LNCAP (cell line): ENCODE data around the gene C3orf85.

ENCODE experiments used
- TF ChIP-seq, protein P1 (sequence below): fragments of 450-650 bp; IDR thresholded peaks from 2 replicates; pipeline ENCODE4 v1.5.1; 2017; ENCODE audit warnings: mild to moderate bottlenecking

Gene C3orf85

DNA sequence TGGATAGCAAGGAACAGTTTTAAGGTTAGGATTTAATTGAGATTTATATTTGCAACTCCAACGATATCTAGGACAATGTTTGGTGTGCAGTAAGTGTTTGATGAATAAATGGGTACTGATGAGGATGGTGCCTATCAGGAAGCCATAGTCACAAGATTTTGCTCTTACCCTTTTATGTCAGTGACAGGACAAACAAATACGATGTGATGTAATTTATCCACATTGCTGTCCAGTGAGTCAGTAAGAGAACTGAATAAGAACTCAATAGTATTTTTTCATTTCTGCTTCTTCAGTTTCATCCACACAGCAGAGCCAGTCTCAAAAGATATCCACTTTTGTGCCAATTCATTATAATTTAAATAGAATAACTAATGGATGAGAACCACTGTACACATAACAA lies 18.5 kb downstream of the C3orf85 start:
- TF ChIP-seq, protein P1, sequence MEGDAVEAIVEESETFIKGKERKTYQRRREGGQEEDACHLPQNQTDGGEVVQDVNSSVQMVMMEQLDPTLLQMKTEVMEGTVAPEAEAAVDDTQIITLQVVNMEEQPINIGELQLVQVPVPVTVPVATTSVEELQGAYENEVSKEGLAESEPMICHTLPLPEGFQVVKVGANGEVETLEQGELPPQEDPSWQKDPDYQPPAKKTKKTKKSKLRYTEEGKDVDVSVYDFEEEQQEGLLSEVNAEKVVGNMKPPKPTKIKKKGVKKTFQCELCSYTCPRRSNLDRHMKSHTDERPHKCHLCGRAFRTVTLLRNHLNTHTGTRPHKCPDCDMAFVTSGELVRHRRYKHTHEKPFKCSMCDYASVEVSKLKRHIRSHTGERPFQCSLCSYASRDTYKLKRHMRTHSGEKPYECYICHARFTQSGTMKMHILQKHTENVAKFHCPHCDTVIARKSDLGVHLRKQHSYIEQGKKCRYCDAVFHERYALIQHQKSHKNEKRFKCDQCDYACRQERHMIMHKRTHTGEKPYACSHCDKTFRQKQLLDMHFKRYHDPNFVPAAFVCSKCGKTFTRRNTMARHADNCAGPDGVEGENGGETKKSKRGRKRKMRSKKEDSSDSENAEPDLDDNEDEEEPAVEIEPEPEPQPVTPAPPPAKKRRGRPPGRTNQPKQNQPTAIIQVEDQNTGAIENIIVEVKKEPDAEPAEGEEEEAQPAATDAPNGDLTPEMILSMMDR, result no peak

DNA sequence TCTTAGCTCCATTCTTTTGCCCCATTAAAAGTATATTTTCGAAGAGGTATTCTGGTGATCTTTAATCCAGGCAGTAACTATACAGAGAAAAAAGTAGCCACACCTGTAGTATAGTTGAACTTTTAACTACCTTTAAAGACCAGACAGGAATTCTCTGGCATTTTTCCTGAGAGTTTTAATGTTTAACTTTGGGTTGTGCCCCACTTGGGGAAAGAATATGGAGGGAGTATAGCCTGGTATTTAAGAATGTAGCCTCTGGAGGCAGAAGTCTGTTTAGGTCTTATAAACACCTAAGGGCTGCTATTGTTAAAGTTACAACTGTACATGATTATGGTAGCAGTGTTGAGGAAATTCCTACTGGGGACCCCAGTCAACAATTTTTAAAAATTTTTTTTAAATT lies 19.3 kb downstream of the C3orf85 start:
- TF ChIP-seq, protein P1, result no peak

DNA sequence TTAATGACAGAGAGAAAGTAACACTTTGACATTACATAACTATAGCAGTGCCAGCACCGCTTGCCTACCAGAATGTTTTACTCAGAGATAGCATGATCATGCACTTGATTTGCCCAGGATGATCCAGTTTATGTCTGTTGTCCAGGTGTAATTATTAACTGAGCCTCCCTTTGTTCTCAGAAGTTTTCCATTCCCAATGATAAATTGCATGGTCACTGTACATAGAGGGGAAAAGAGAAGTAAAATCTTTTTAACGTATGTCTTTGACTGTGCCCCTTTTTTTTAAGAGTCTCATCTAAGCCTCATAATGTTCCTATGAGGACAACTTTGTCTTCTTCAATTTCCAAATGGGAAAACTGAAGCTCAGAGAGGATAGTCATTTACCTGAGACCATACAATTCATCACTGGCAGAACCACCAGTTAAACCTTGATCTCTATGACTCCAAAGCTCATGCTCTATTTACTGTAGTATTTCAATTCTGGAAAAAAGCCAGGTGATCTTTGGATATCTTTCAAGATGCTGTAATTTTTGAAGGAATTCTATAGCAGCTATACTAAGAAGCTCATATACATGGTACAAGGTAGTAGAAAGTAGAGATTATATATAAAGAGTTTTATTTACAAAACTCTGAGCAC lies 25.1 kb downstream of the C3orf85 start:
- TF ChIP-seq, protein P1, result no peak

DNA sequence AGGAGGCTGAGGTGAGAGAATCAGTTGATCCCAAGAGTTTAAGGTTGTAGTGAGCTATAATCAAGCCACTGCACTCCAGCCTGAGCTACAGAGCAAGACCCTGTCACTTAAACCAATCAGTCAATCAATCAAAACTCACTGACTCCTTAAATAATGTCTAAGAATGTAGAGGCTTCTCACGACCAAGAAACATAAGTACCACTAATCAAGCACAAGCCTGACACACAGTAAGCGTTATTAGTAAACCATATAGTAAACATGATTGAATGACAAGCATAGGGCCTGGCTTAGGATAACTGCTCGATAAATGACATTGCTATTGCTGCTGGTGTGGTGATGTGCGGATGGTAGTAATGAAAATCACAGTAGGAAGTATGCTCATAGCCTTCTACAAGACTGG lies 29.4 kb downstream of the C3orf85 start:
- TF ChIP-seq, protein P1, result no peak

DNA sequence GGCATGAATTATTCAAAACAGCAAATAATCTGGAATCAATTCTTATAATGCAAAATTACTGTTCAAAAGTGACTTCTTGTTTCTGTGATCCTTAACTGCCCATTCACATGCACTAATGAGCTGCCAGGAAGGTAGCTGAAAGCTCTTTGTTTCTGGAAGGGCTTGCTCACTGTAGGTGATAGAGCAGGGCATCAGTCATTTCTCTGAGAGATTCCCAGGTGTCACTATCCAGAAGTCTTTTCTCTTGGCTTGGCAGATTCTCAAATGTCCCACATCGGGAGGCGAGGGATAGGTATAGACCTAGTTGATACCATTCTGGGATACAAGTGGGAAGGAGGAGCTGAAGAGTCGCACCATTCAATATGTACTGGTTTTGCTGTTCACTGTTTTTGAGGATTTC lies 35.0 kb downstream of the C3orf85 start:
- TF ChIP-seq, protein P1, result no peak

DNA sequence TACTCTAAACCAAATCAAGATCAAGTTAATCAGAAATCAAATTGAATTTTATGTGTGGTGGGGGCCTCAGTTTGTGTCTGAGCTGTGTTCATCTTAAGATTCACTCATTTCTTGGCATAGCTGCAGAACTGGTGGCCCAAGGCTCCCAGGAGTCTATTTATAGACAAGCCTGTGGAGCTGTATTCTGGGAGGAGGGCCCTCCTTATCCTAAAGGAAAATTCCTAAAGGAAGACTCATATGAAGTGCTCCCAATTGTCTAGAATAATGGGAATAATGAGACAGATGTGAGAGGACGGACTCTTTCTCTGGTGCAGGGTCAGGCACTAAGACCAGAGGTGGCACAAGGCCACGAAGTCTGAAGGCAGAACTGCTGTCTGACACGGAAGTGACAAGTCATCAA lies 38.9 kb downstream of the C3orf85 start:
- TF ChIP-seq, protein P1, result no peak

DNA sequence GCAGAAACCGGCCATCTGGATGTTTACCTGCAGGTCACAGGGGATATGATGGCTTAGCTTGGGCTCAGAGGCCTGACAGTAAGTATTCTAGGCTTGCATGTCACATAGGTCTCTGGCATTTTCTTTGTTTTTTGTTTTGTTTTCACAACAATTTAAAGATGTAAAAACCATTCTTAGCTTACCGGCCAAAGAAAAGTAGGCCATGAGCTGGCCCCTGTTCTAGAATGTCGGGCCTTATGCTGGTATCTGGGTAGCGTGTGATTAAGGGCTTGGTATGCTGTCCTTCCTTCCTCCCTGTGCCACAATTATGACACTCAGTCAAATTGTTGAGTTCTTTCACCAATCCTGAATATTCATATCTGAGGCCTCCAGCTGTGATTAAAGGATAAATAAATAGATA lies 40.2 kb downstream of the C3orf85 start:
- TF ChIP-seq, protein P1, result no peak

DNA sequence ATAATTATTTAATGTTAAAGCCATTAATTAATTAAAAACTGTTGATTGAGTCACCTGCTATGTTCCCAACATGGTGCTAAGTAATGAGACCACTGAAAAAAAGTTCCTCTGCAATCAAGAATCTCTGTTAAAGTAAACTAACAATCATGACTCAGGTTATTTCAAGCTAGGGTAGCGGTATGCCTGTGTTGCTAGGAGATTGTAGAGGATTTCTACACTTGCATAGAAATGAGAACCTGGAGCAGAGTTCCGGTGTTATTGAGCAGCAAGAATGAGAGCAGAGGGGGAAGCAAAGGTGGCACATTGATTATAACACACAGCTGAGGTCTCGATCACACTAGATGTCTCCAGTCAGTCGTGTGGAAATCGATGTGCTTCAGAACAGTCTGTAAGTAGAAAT lies 41.4 kb downstream of the C3orf85 start:
- TF ChIP-seq, protein P1, result no peak
